ENCODE results near the gene F8. TPM values are rescaled to one million over a fixed set of nuclear protein-coding genes. Genes with fewer than 3 reads are reported as not detected.
A peak's percentile ranks its signal among the peaks of the same experiment; 100 is the strongest.

F8 gene
- total and polyA plus RNA-seq, 10 of the 15 experiments (the other 5 are each of a cell fraction or from before 2014, with no cell fraction given), result 3.0 to 8.1 (median 5.1) TPM

DNA sequence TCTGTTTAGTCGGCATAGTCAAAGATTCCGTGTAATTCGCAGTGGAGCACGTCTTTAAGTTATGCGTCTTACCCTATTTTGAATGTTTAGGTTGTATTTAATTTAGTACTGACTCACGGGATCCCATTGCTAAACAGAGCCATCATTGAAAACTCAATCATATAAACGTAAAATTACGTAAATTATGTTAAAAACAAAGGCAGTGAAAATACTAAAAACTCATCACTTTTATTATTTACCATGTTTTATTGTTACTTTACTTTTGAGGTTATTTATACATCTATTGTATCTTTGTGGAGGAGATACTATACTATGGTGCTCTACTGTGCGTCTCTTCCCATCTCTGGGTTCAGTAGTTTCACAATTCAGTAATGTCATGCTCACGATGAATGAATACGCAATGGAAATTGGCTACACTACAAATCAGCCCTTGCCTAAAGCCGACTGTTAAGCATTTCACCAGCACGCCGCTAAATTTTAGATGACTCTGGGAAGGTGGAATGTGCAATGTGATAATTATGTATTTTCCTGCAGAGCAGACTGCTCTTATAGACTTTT lies 5.1 kb upstream of the F8 start (continued):
- peak; percentile 53 for TF ChIP-seq CREB1 (IDR thresholded peaks at IDR 0.05; ENCODE audit: low read depth)
- TF ChIP-seq NFYB (IDR thresholded peaks at IDR 0.05; ENCODE audit: insufficient read depth, low read depth, low read length), result no peak
- no peak for TF ChIP-seq ZNF24 (IDR thresholded peaks at IDR 0.05)

DNA sequence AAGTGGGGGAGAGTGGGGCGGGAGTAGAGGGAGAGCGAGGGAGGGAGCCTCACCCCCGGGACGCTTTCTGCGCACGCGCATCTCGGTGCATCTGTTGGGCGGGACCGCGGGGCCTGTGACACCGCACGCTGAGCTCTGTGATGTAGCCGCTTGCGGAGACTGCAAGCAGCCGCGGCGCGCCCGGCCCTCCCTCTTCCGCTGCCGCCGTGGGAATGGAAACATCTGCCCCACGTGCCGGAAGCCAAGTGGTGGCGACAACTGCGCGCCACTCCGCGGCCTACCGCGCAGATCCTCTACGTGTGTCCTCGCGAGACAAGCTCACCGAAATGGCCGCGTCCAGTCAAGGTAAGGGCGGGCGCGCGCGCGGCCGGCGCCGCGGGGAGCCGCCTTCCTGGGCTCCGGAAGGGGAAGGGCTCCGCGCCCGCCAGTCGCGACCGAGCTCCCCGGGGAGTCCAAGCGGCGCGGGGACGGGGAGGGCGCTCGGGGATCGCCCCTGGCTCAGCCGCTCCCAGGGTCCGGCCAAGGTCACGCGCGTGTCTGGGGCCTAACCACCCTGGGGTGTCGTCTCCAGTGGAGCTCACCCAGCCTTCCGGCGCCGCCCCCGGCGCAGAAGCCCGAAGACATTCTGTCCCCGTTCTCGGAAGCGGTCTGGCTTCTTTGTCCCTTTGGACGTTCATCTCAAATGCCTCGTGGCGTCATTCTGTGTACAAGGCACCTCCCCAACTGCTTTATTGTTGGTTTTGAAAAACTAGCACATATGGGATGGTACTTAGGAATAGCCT lies 4.4 kb upstream of the F8 start, which contains the start of gene FUNDC2:
TSS of gene FUNDC2 (plus strand) at position 118 of the 782 bp plus-strand sequence. CDS start at position 213, 95 bp downstream.
- ChIA-PET CTCF (interaction anchor here (0.8 to 1.0 kb wide), 2 partner anchors 30 to 48 kb away, joined by 3 read pairs; no protein-coding TSS in a partner anchor), POLR2A (interaction anchor here (0.6 to 2.9 kb wide), 5 partner anchors 9 to 47 kb away, joined by 3 to 32 read pairs (median 3); no protein-coding TSS in a partner anchor), SMC1A (ENCODE audit: uncharacterized antibody, unreplicated experiment) (interaction anchor here (0.6 to 3.3 kb wide), 5 partner anchors 30 to 109 kb away, joined by 3 to 21 read pairs (median 3); no protein-coding TSS in a partner anchor), RAD21 (ENCODE audit: unreplicated experiment) (interaction anchor here (0.8 to 1.3 kb wide), 6 partner anchors 20 to 204 kb away, joined by 3 to 12 read pairs (median 3); no protein-coding TSS in a partner anchor)
- Histone ChIP-seq H3K27me3 (replicated peaks in 1 of 2; ENCODE audit: control insufficient read depth in 2 of 2, insufficient read depth in 2 of 2, low read length in 1 of 2) (no peaks in the 10 kb centered on the region), H3K9ac (ENCODE audit: control insufficient read depth, insufficient read depth, low read length) (peak within 1 kb of the TSS; percentile 90), H3K36me3 (ENCODE audit: control insufficient read depth in 2 of 2, insufficient read depth in 2 of 2, low read length in 1 of 2) (no peaks in the 10 kb centered on the region), H3K4me3 (peak within 1 kb of the TSS; percentile 70), H3K27ac (ENCODE audit: control insufficient read depth, insufficient read depth) (peak within 1 kb of the TSS; percentile 94), H2AFZ (ENCODE audit: control insufficient read depth, low read depth, low read length) (peak within 1 kb of the TSS; percentile 56), H3K4me2 (ENCODE audit: control insufficient read depth, insufficient read depth) (peak within 1 kb of the TSS; percentile 44), H3K4me1 (ENCODE audit: control insufficient read depth, insufficient read depth, low read length) (no peaks in the 10 kb centered on the region), H3K9me3 (replicated peaks; ENCODE audit: control insufficient read depth, insufficient read depth, low read length) (no peaks in the 10 kb centered on the region), H3K79me2 (ENCODE audit: control insufficient read depth, insufficient read depth, low read length) (peaks cover 27% of the 10 kb centered on the region), H4K20me1 (ENCODE audit: control insufficient read depth, insufficient read depth) (no peaks in the 10 kb centered on the region)
- no TSS peak for BruUV-seq (replicated peaks)
- DNase-seq (ENCODE audit: low read depth, low spot score), result peak; percentile 80
- peak; percentile 87 for ATAC-seq
- intact Hi-C loops (cut with micrococcal nuclease; ENCODE audit: unreplicated experiment), result loop anchor here (1.0 to 5.0 kb wide), 3 partner anchors 30 to 45 kb away; partner anchors contain the start of genes BRCC3, CMC4 and MTCP1
- FAIRE-seq, result peak; percentile 54
- in situ Hi-C loops (cut with MboI), result loop anchor here (5.0 kb wide), 1 partner anchor 35 kb away; no protein-coding TSS in a partner anchor
- WGBS (ENCODE audit: insufficient coverage, insufficient replicate concordance, low lambda C conversion rate, missing lambda C conversion rate), result 44% methylated on average over 71 of the region's 82 CpGs
- TF ChIP-seq NFYA (IDR thresholded peaks at IDR 0.05; ENCODE audit: borderline replicate concordance, low read depth, low read length) (no peak), CREM (IDR thresholded peaks at IDR 0.05; ENCODE audit: low read depth) (peak; percentile 82; the same call in 1 of the 2 replicates), MTA2 (IDR thresholded peaks at IDR 0.05; ENCODE audit: low read depth) (no peak), TCF7 (IDR thresholded peaks at IDR 0.05; ENCODE audit: borderline replicate concordance) (no peak), POLR2AphosphoS5 (IDR thresholded peaks at IDR 0.05; ENCODE audit: low read length) (peak; percentile 82), GATAD2B (conservative IDR thresholded peaks at IDR 0.05; ENCODE audit: low read depth) (peak; percentile 92), BCL11A (IDR thresholded peaks at IDR 0.05; ENCODE audit: low read depth, low read length) (0 out of 2 replicates have a peak, but pooled peaks have one; percentile 5), MYB (IDR thresholded peaks at IDR 0.05; ENCODE audit: borderline replicate concordance, low read depth, low read length) (no peak), BRCA1 (IDR thresholded peaks at IDR 0.05; ENCODE audit: low read depth, low read length) (peak; percentile 54; the same call in 1 of the 2 replicates), TARDBP (IDR thresholded peaks at IDR 0.05; ENCODE audit: borderline replicate concordance) (no peak), RUNX3 (IDR thresholded peaks at IDR 0.05; ENCODE audit: low read length) (peak; percentile 2; the same call in 1 of the 2 replicates), SUPT20H (IDR thresholded peaks at IDR 0.05; ENCODE audit: borderline replicate concordance, control insufficient read depth, low read depth, low read length) (no peak), ESRRA (IDR thresholded peaks at IDR 0.05; ENCODE audit: low read length) (peak; percentile 71; the same call in 1 of the 2 replicates), RB1 (IDR thresholded peaks at IDR 0.05; ENCODE audit: borderline replicate concordance) (0 out of 2 replicates have a peak, but pooled peaks have one; percentile 59), BHLHE40 (IDR thresholded peaks at IDR 0.05; ENCODE audit: borderline replicate concordance in 1 of 2, low read depth in 2 of 2, low read length in 1 of 2) (peak; percentile 70 to 94)
- TF ChIP-seq, protein P1, sequence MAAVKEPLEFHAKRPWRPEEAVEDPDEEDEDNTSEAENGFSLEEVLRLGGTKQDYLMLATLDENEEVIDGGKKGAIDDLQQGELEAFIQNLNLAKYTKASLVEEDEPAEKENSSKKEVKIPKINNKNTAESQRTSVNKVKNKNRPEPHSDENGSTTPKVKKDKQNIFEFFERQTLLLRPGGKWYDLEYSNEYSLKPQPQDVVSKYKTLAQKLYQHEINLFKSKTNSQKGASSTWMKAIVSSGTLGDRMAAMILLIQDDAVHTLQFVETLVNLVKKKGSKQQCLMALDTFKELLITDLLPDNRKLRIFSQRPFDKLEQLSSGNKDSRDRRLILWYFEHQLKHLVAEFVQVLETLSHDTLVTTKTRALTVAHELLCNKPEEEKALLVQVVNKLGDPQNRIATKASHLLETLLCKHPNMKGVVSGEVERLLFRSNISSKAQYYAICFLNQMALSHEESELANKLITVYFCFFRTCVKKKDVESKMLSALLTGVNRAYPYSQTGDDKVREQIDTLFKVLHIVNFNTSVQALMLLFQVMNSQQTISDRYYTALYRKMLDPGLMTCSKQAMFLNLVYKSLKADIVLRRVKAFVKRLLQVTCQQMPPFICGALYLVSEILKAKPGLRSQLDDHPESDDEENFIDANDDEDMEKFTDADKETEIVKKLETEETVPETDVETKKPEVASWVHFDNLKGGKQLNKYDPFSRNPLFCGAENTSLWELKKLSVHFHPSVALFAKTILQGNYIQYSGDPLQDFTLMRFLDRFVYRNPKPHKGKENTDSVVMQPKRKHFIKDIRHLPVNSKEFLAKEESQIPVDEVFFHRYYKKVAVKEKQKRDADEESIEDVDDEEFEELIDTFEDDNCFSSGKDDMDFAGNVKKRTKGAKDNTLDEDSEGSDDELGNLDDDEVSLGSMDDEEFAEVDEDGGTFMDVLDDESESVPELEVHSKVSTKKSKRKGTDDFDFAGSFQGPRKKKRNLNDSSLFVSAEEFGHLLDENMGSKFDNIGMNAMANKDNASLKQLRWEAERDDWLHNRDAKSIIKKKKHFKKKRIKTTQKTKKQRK (IDR thresholded peaks at IDR 0.05; ENCODE audit: low read depth, low read length), result no peak
